HEK293 (cell line): ENCODE results near the gene CMIP.

Experiments
- ZNF311 ChIP-seq: fragments of 450-650 bp; formaldehyde crosslinking; IDR thresholded peaks from 2 replicates; pipeline ENCODE4 v1.5.1; 2017; ENCODE audit warnings: missing biosample characterization, missing genetic modification characterization, borderline replicate concordance
- ZNF76 ChIP-seq: fragments of 450-650 bp; formaldehyde crosslinking; IDR thresholded peaks from 2 replicates; pipeline ENCODE4; 2016; ENCODE audit warnings: low read depth, missing biosample characterization, missing genetic modification characterization, borderline replicate concordance
- TF ChIP-seq, protein P1 (sequence below): fragments of 450-650 bp; formaldehyde crosslinking; IDR thresholded peaks from 2 replicates; pipeline ENCODE4 v1.5.0; 2017; ENCODE audit warnings: missing biosample characterization, missing genetic modification characterization, borderline replicate concordance
- TF ChIP-seq, protein P2 (sequence below): fragments of 450-650 bp; formaldehyde crosslinking; IDR thresholded peaks from 2 replicates; pipeline ENCODE4 v1.5.1; 2016; ENCODE audit warnings: missing biosample characterization, missing genetic modification characterization

DNA sequence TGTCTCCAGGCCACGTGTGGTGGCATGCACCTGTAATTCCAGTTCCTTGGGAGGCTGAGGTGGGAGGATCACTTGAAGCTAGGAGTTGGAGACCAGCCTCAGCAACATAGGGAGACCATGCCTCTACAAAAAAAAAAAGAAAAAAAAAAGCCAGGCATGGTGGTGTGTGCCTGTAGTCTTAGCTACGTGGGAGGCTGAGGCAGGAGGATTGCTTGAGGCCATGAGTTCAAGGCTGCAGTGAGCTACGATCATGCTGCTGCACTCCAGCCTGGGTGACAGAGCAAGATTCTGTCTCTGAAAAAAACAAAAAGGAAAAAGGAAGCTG, 103.9 kb downstream of the CMIP start:
- TF ChIP-seq, protein P1, sequence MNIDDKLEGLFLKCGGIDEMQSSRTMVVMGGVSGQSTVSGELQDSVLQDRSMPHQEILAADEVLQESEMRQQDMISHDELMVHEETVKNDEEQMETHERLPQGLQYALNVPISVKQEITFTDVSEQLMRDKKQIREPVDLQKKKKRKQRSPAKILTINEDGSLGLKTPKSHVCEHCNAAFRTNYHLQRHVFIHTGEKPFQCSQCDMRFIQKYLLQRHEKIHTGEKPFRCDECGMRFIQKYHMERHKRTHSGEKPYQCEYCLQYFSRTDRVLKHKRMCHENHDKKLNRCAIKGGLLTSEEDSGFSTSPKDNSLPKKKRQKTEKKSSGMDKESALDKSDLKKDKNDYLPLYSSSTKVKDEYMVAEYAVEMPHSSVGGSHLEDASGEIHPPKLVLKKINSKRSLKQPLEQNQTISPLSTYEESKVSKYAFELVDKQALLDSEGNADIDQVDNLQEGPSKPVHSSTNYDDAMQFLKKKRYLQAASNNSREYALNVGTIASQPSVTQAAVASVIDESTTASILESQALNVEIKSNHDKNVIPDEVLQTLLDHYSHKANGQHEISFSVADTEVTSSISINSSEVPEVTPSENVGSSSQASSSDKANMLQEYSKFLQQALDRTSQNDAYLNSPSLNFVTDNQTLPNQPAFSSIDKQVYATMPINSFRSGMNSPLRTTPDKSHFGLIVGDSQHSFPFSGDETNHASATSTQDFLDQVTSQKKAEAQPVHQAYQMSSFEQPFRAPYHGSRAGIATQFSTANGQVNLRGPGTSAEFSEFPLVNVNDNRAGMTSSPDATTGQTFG (tag by site-specific recombination), result no peak
- TF ChIP-seq, protein P2, sequence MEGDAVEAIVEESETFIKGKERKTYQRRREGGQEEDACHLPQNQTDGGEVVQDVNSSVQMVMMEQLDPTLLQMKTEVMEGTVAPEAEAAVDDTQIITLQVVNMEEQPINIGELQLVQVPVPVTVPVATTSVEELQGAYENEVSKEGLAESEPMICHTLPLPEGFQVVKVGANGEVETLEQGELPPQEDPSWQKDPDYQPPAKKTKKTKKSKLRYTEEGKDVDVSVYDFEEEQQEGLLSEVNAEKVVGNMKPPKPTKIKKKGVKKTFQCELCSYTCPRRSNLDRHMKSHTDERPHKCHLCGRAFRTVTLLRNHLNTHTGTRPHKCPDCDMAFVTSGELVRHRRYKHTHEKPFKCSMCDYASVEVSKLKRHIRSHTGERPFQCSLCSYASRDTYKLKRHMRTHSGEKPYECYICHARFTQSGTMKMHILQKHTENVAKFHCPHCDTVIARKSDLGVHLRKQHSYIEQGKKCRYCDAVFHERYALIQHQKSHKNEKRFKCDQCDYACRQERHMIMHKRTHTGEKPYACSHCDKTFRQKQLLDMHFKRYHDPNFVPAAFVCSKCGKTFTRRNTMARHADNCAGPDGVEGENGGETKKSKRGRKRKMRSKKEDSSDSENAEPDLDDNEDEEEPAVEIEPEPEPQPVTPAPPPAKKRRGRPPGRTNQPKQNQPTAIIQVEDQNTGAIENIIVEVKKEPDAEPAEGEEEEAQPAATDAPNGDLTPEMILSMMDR (tag by site-specific recombination), result no peak
- TF ChIP-seq ZNF311 (tag by site-specific recombination), result no peak
- no peak for TF ChIP-seq ZNF76 (tag by site-specific recombination)
